Measurements from ENCODE around the gene SMAD6.

DNA sequence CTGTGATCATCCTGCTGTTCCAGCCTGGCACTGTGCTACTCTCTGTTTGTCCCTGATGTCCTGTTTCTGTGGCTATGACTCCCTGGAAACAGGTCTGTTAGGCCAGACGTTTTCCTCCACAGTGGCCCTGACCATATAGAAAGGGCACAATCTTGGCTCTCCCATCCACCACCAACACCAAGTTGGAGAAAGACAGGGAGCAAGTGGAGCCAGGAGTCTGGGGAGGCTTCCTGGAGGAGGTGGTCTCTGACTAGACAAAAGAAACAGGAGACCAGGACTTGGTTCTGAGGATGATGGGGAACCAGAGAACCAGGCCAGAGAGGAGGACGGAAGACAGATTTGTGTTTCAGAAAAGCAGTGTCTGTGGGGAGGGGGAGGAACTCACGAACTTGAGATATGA is 49.2 kb upstream of the SMAD6 start:
- no peak for TF ChIP-seq POLR2AphosphoS5 (IDR thresholded peaks at IDR 0.05; ENCODE audit: low read depth, low read length)
- no peak for TF ChIP-seq YY1 (IDR thresholded peaks at IDR 0.05; ENCODE audit: low read depth)
- TF ChIP-seq, protein P1, sequence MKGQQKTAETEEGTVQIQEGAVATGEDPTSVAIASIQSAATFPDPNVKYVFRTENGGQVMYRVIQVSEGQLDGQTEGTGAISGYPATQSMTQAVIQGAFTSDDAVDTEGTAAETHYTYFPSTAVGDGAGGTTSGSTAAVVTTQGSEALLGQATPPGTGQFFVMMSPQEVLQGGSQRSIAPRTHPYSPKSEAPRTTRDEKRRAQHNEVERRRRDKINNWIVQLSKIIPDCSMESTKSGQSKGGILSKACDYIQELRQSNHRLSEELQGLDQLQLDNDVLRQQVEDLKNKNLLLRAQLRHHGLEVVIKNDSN (IDR thresholded peaks at IDR 0.05; ENCODE audit: borderline replicate concordance, low read depth) = no peak
- TF ChIP-seq TAF1 (IDR thresholded peaks at IDR 0.05; ENCODE audit: borderline replicate concordance, low read depth, low read length) = no peak
- TF ChIP-seq, protein P2, sequence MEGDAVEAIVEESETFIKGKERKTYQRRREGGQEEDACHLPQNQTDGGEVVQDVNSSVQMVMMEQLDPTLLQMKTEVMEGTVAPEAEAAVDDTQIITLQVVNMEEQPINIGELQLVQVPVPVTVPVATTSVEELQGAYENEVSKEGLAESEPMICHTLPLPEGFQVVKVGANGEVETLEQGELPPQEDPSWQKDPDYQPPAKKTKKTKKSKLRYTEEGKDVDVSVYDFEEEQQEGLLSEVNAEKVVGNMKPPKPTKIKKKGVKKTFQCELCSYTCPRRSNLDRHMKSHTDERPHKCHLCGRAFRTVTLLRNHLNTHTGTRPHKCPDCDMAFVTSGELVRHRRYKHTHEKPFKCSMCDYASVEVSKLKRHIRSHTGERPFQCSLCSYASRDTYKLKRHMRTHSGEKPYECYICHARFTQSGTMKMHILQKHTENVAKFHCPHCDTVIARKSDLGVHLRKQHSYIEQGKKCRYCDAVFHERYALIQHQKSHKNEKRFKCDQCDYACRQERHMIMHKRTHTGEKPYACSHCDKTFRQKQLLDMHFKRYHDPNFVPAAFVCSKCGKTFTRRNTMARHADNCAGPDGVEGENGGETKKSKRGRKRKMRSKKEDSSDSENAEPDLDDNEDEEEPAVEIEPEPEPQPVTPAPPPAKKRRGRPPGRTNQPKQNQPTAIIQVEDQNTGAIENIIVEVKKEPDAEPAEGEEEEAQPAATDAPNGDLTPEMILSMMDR (IDR thresholded peaks at IDR 0.05) = no peak
- TF ChIP-seq NRF1 (IDR thresholded peaks at IDR 0.05; ENCODE audit: low read depth, low read length) = no peak
- no peak for TF ChIP-seq SIN3A (IDR thresholded peaks at IDR 0.05; ENCODE audit: borderline replicate concordance, low read depth, low read length)
- TF ChIP-seq MXI1 (IDR thresholded peaks at IDR 0.05; ENCODE audit: low read depth, low read length) = no peak
- TF ChIP-seq, protein P3, sequence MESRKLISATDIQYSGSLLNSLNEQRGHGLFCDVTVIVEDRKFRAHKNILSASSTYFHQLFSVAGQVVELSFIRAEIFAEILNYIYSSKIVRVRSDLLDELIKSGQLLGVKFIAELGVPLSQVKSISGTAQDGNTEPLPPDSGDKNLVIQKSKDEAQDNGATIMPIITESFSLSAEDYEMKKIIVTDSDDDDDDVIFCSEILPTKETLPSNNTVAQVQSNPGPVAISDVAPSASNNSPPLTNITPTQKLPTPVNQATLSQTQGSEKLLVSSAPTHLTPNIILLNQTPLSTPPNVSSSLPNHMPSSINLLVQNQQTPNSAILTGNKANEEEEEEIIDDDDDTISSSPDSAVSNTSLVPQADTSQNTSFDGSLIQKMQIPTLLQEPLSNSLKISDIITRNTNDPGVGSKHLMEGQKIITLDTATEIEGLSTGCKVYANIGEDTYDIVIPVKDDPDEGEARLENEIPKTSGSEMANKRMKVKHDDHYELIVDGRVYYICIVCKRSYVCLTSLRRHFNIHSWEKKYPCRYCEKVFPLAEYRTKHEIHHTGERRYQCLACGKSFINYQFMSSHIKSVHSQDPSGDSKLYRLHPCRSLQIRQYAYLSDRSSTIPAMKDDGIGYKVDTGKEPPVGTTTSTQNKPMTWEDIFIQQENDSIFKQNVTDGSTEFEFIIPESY (IDR thresholded peaks at IDR 0.05; ENCODE audit: borderline replicate concordance, low read depth) = no peak
- TF ChIP-seq EZH2phosphoT487 (IDR thresholded peaks at IDR 0.05; ENCODE audit: borderline replicate concordance, low read depth) = no peak
- no peak for TF ChIP-seq TCF12 (IDR thresholded peaks at IDR 0.05)

All from SK-N-SH (cell line).